Measurements from ENCODE around the gene PCCA. TPM values are rescaled to one million over a fixed set of nuclear protein-coding genes. Genes with fewer than 3 reads are reported as not detected.

PCCA gene
- total RNA-seq, 1 experiment from 2014 or later = 8.9 TPM

- Mint-ChIP-seq H3K4me3 (ENCODE audit: low read depth, unreplicated experiment) (no peak overlapping the region), H3K27me3 (ENCODE audit: unreplicated experiment) (no peaks in the 10 kb centered on the region), H3K36me3 (ENCODE audit: insufficient read depth, unreplicated experiment) (peaks cover 4% of the 10 kb centered on the region), H3K9me3 (ENCODE audit: low read depth, unreplicated experiment) (no peaks in the 10 kb centered on the region), H3K4me1 (ENCODE audit: low read depth, unreplicated experiment) (no peaks in the 10 kb centered on the region), H3K27ac (ENCODE audit: unreplicated experiment) (no peak overlapping the region)
- intact Hi-C loops (cut with micrococcal nuclease; ENCODE audit: unreplicated experiment) = no loop called here
- no peak for TF ChIP-seq CTCF (IDR thresholded peaks at IDR 0.05; ENCODE audit: unreplicated experiment)
- no peak for DNase-seq
- BruUV-seq (replicated peaks) = no TSS peak
- CTCF ChIA-PET = no interaction called here
These were observed 20.1 kb downstream of the PCCA start for GRCh38 chr13:100108913-100109507.

GRCh38 chr13:100110269-100110668 lies 21.4 kb downstream of the PCCA start:
- H3K4me3 Mint-ChIP-seq (ENCODE audit: low read depth, unreplicated experiment) = no peak overlapping the region
- no peaks in the 10 kb centered on the region for H3K27me3 Mint-ChIP-seq (ENCODE audit: unreplicated experiment)
- no peak for TF ChIP-seq CTCF (IDR thresholded peaks at IDR 0.05; ENCODE audit: unreplicated experiment)
- H3K4me1 Mint-ChIP-seq (ENCODE audit: low read depth, unreplicated experiment) = no peaks in the 10 kb centered on the region
- H3K9me3 Mint-ChIP-seq (ENCODE audit: low read depth, unreplicated experiment) = no peaks in the 10 kb centered on the region
- intact Hi-C loops (cut with micrococcal nuclease; ENCODE audit: unreplicated experiment) = no loop called here
- BruUV-seq (replicated peaks) = no TSS peak
- CTCF ChIA-PET = interaction anchor here (0.9 kb wide), 1 partner anchor 105 kb away, joined by 5 read pairs; no protein-coding TSS in a partner anchor
- peaks cover 6% of the 10 kb centered on the region for H3K36me3 Mint-ChIP-seq (ENCODE audit: insufficient read depth, unreplicated experiment)
- no peak overlapping the region for H3K27ac Mint-ChIP-seq (ENCODE audit: unreplicated experiment)
- DNase-seq = no peak

- Mint-ChIP-seq H3K9me3 (ENCODE audit: low read depth, unreplicated experiment) (no peaks in the 10 kb centered on the region), H3K27ac (ENCODE audit: unreplicated experiment) (no peak overlapping the region), H3K4me3 (ENCODE audit: low read depth, unreplicated experiment) (no peak overlapping the region), H3K27me3 (ENCODE audit: unreplicated experiment) (no peaks in the 10 kb centered on the region), H3K4me1 (ENCODE audit: low read depth, unreplicated experiment) (no peaks in the 10 kb centered on the region), H3K36me3 (ENCODE audit: insufficient read depth, unreplicated experiment) (peaks cover 6% of the 10 kb centered on the region)
- no TSS peak for BruUV-seq (replicated peaks)
- CTCF ChIA-PET = no interaction called here
- DNase-seq = no peak
- TF ChIP-seq CTCF (IDR thresholded peaks at IDR 0.05; ENCODE audit: unreplicated experiment) = no peak
- intact Hi-C loops (cut with micrococcal nuclease; ENCODE audit: unreplicated experiment) = no loop called here
These were observed 23.4 kb downstream of the PCCA start for GRCh38 chr13:100112186-100112838.

- Mint-ChIP-seq H3K27me3 (ENCODE audit: unreplicated experiment) (no peaks in the 10 kb centered on the region), H3K4me3 (ENCODE audit: low read depth, unreplicated experiment) (no peak overlapping the region), H3K27ac (ENCODE audit: unreplicated experiment) (no peak overlapping the region), H3K4me1 (ENCODE audit: low read depth, unreplicated experiment) (no peaks in the 10 kb centered on the region), H3K9me3 (ENCODE audit: low read depth, unreplicated experiment) (no peaks in the 10 kb centered on the region), H3K36me3 (ENCODE audit: insufficient read depth, unreplicated experiment) (peaks cover 6% of the 10 kb centered on the region)
- intact Hi-C loops (cut with micrococcal nuclease; ENCODE audit: unreplicated experiment) = no loop called here
- TF ChIP-seq CTCF (IDR thresholded peaks at IDR 0.05; ENCODE audit: unreplicated experiment) = no peak
- no peak for DNase-seq
- no TSS peak for BruUV-seq (replicated peaks)
- CTCF ChIA-PET = no interaction called here
These were observed 26.9 kb downstream of the PCCA start for GRCh38 chr13:100115693-100116254.
